Stimulated activated CD4-positive, alpha-beta T cell treated with anti-CD3 and anti-CD28 coated beads, Interleukin-4, amount 100 ng/mL, for 24 hours (primary cell): ENCODE measurements around the gene TRPV5.

ENCODE experiments used
- DNase-seq: peaks from one replicate; pipeline ENCODE4 v3.0.0-alpha.2; 2020

Gene TRPV5

GRCh38 chr7:142868188-142868985 is 65.2 kb downstream of the TRPV5 start:
- DNase-seq, result no peak

- no peak for DNase-seq
These were observed 66.0 kb downstream of the TRPV5 start for GRCh38 chr7:142867398-142868187.

GRCh38 chr7:142867097-142867378 is 66.5 kb downstream of the TRPV5 start:
- no peak for DNase-seq

- no peak for DNase-seq
These were observed 67.0 kb downstream of the TRPV5 start for GRCh38 chr7:142866361-142867096.

GRCh38 chr7:142865766-142866165 is 67.8 kb downstream of the TRPV5 start:
- DNase-seq, result no peak

- no peak for DNase-seq
These were observed 68.4 kb downstream of the TRPV5 start for GRCh38 chr7:142864980-142865747.

- DNase-seq, result no peak
These were observed 69.5 kb downstream of the TRPV5 start for GRCh38 chr7:142863891-142864685.

GRCh38 chr7:142862786-142863400 is 70.7 kb downstream of the TRPV5 start:
- no peak for DNase-seq

- DNase-seq, result no peak
These were observed 71.2 kb downstream of the TRPV5 start for GRCh38 chr7:142862351-142862750.

GRCh38 chr7:142860968-142861367 is 72.6 kb downstream of the TRPV5 start:
- DNase-seq, result no peak

- no peak for DNase-seq
These were observed 73.7 kb downstream of the TRPV5 start for GRCh38 chr7:142859829-142860228.

- no peak for DNase-seq
These were observed 74.1 kb downstream of the TRPV5 start for GRCh38 chr7:142859411-142859810.
